HFFc6 (cell line): ENCODE data around the gene TBC1D14. TPM values are rescaled to one million over a fixed set of nuclear protein-coding genes. Genes with fewer than 3 reads are reported as not detected.

Experiments used
- DNase-seq: peaks from one replicate; pipeline ENCODE4 v3.0.0-alpha.2; 2018
- H3K27ac Mint-ChIP-seq: 2 replicates; pipeline ENCODE4 v1.8.0; 2020; ENCODE audit warnings: mild to moderate bottlenecking, mixed read lengths
- H3K27me3 Mint-ChIP-seq: 2 replicates; pipeline ENCODE4 v1.8.0; 2021; ENCODE audit warnings: mild to moderate bottlenecking, moderate library complexity, mixed read lengths; ENCODE audit not compliant: insufficient read depth
- H3K36me3 Mint-ChIP-seq: 2 replicates; pipeline ENCODE4 v1.8.0; 2021; ENCODE audit warnings: low read depth, mixed read lengths
- H3K4me1 Mint-ChIP-seq: 2 replicates; pipeline ENCODE4 v1.8.0; 2020; ENCODE audit warnings: low read depth, mixed read lengths
- H3K4me3 Mint-ChIP-seq: 2 replicates; pipeline ENCODE4 v1.8.0; 2020; ENCODE audit warnings: mild to moderate bottlenecking, moderate library complexity, mixed read lengths
- H3K9me3 Mint-ChIP-seq: 2 replicates; pipeline ENCODE4 v1.8.0; 2020; ENCODE audit warnings: mild to moderate bottlenecking, mixed read lengths
- CTCF ChIP-seq: fragments of 200-600 bp; sonication (generic); IDR thresholded peaks from 2 replicates; pipeline ENCODE4 v1.5.0; 2021; ENCODE audit warnings: antibody characterized with exemption, mild to moderate bottlenecking
- total RNA-seq, 6 experiments: library from RNA; stranded (reverse); fragmentation: NEBNext Ultra II Directional; extraction: Animal tissue kit (Norgen Biotek cat#: 25700); gene quantifications; 2 replicates in 1 of 6; 3 replicates in 5 of 6; pipeline ENCODE4 v1.2.3, GENCODE V29; 2021

TBC1D14 gene
- total RNA-seq, 6 experiments from 2014 or later, result 23.3 to 32.5 (median 27.9) TPM

DNA sequence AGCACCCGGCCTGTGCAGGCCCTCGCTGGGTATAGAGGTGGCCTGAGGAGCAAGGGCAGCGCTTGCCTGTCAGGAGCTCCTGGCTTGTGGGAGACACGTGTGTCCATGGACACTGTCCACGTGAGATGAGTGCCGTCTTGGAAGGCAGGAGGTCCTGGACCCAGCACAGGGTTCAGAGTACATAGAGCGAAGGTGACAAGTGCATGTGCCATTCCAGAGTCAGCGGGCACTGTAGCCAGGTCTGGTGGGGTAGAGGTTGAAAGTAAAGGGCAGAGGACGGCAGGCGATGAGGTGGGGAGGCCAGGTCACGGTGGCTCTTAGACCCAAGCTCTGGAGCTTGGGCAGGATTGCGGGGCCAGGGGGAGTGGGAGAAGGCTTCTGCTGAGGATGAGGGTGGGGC, 105.2 kb downstream of the TBC1D14 start:
- DNase-seq, result no peak
- Mint-ChIP-seq H3K4me3 (no peak overlapping the region), H3K36me3 (peaks cover 29% of the 10 kb centered on the region), H3K9me3 (no peaks in the 10 kb centered on the region), H3K27me3 (no peaks in the 10 kb centered on the region; the same call in 1 of the 2 replicates), H3K4me1 (no peaks in the 10 kb centered on the region), H3K27ac (no peak overlapping the region; the same call in 1 of the 2 replicates)
- TF ChIP-seq CTCF, result no peak

GRCh38 chr4:7015383-7016035, 105.9 kb downstream of the TBC1D14 start:
- H3K9me3 Mint-ChIP-seq, result no peaks in the 10 kb centered on the region
- no peak for DNase-seq

DNA sequence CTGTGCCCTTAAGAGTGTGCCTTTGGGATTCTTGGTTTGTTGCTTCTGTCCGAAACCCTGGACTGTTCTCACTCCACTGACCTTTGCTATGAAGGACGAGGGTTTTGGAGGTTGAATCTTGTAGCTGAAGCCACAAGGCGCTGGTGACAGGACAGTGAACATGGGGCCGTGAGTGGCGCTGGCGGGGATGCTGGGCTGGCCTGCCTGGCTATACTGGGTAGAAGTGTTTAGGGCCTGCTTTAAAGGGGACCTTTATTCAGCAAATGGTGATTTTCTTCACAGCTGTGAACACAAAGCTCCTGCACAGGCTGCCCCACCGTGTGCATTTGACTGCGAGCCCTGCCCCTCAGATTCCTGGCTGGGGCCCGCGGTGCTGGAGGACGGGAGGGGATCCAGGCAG, 106.5 kb downstream of the TBC1D14 start:
- Mint-ChIP-seq H3K27ac (no peak overlapping the region), H3K9me3 (no peaks in the 10 kb centered on the region), H3K4me1 (peaks cover 11% of the 10 kb centered on the region; the same call in 1 of the 2 replicates), H3K4me3 (no peak overlapping the region), H3K27me3 (no peaks in the 10 kb centered on the region; the same call in 1 of the 2 replicates), H3K36me3 (peaks cover 29% of the 10 kb centered on the region)
- DNase-seq, result no peak
- no peak for TF ChIP-seq CTCF

More at GRCh38 chr4:7015383-7016035, 105.9 kb downstream of the TBC1D14 start:
- Mint-ChIP-seq H3K27me3 (no peaks in the 10 kb centered on the region; the same call in 1 of the 2 replicates), H3K4me3 (no peak overlapping the region), H3K4me1 (peaks cover 6% of the 10 kb centered on the region; the same call in 1 of the 2 replicates), H3K36me3 (peaks cover 29% of the 10 kb centered on the region), H3K27ac (no peak overlapping the region)
- no peak for TF ChIP-seq CTCF

- Mint-ChIP-seq H3K36me3 (peaks cover 27% of the 10 kb centered on the region), H3K9me3 (no peaks in the 10 kb centered on the region), H3K4me3 (no peak overlapping the region), H3K4me1 (peaks cover 14% of the 10 kb centered on the region), H3K27me3 (no peaks in the 10 kb centered on the region; the same call in 1 of the 2 replicates), H3K27ac (no peak overlapping the region)
- no peak for DNase-seq
- no peak for TF ChIP-seq CTCF
Measured at GRCh38 chr4:7016512-7016911, 106.9 kb downstream of the TBC1D14 start.

GRCh38 chr4:7017446-7018048, 107.9 kb downstream of the TBC1D14 start:
- H3K27ac Mint-ChIP-seq, result 0 out of 2 replicates have a peak overlapping the region, but pooled peaks have one; percentile 29
- H3K36me3 Mint-ChIP-seq, result peaks cover 27% of the 10 kb centered on the region
- no peaks in the 10 kb centered on the region for H3K9me3 Mint-ChIP-seq
- TF ChIP-seq CTCF, result no peak
- no peak for DNase-seq
- H3K27me3 Mint-ChIP-seq, result no peaks in the 10 kb centered on the region; the same call in 1 of the 2 replicates
- H3K4me1 Mint-ChIP-seq, result peaks cover 25% of the 10 kb centered on the region
- H3K4me3 Mint-ChIP-seq, result no peak overlapping the region
